IMR-90 (cell line): ENCODE data around the gene SFXN2. TPM values are rescaled to one million over a fixed set of nuclear protein-coding genes. Genes with fewer than 3 reads are reported as not detected.

Source experiments
- ATAC-seq: fragments of 200-7000 bp; cut with Tn5 transposase; 2 replicates; pipeline ENCODE4 v1.9.1; 2020; ENCODE audit warnings: low read depth, mild to moderate bottlenecking, moderate library complexity
- BruUV-seq: library from RNA; stranded (reverse); fragments of 400-500 nt; replicated peaks from 2 replicates; lab custom pipeline; 2021; lab: Mats Ljungman, UMichigan
- CTCF ChIA-PET: fragments of 300-600 bp; formaldehyde crosslinking; extraction: SDS; loops from one replicate; lab custom pipeline; 2021; ENCODE audit warnings: antibody characterized with exemption; lab: Yijun Ruan, JAX
- POLR2A ChIA-PET: fragments of 300-600 bp; sonication (Branson Sonifier 250); formaldehyde crosslinking; loops from one replicate; lab custom pipeline; 2022; ENCODE audit warnings: antibody characterized with exemption; ENCODE audit not compliant: unreplicated experiment; lab: Charles Lee
- DNase-seq: peaks from one replicate; pipeline ENCODE4 v3.0.0; 2013
- H2AFZ ChIP-seq: replicated peaks from 2 replicates; pipeline ENCODE3; 2013; ENCODE audit warnings: low read length, mild to moderate bottlenecking; ENCODE audit not compliant: poor library complexity
- H2AK5ac ChIP-seq: 2 replicates; pipeline ENCODE4 v1.6.1; 2013; ENCODE audit warnings: low read depth, low read length, inconsistent platforms
- H2AK9ac ChIP-seq: replicated peaks from 2 replicates; pipeline ENCODE3; 2013; ENCODE audit warnings: mild to moderate bottlenecking, low read depth, low read length, moderate library complexity; ENCODE audit not compliant: poor library complexity
- H2BK120ac ChIP-seq: 2 replicates; pipeline ENCODE4 v1.6.1; 2013; ENCODE audit warnings: low read depth, low read length, inconsistent platforms
- H2BK15ac ChIP-seq: 3 replicates; pipeline ENCODE4 v1.6.1; 2013; ENCODE audit warnings: low read depth, low read length, inconsistent platforms
- H2BK20ac ChIP-seq: 2 replicates; pipeline ENCODE4 v1.6.1; 2013; ENCODE audit warnings: low read depth, mild to moderate bottlenecking, inconsistent platforms, low read length, moderate library complexity
- H2BK5ac ChIP-seq: 2 replicates; pipeline ENCODE4 v1.6.1; 2013; ENCODE audit warnings: mild to moderate bottlenecking, low read depth, low read length, inconsistent platforms; ENCODE audit not compliant: poor library complexity, severe bottlenecking
- H3K14ac ChIP-seq: replicated peaks from 2 replicates; pipeline ENCODE4 v1.6.1; 2013; ENCODE audit warnings: low read depth, low read length, inconsistent platforms
- H3K18ac ChIP-seq: 2 replicates; pipeline ENCODE4 v1.6.1; 2013; ENCODE audit warnings: low read depth, low read length, control low read depth
- H3K23ac ChIP-seq: 2 replicates; pipeline ENCODE4 v1.6.1; 2013; ENCODE audit warnings: low read depth, low read length, inconsistent platforms
- H3K27ac ChIP-seq: 2 replicates; pipeline ENCODE4 v1.5.1; 2013; ENCODE audit warnings: mild to moderate bottlenecking, control low read depth, low read length; ENCODE audit not compliant: insufficient read depth
- H3K27me3 ChIP-seq: 2 replicates; pipeline ENCODE4 v1.6.1; 2013; ENCODE audit warnings: low read length; ENCODE audit not compliant: control insufficient read depth, insufficient read depth
- H3K36me3 ChIP-seq: 2 replicates; pipeline ENCODE4 v1.6.1; 2013; ENCODE audit warnings: low read length, mixed read lengths; ENCODE audit not compliant: control insufficient read depth, insufficient read depth
- H3K4ac ChIP-seq: 2 replicates; pipeline ENCODE4 v1.6.1; 2013; ENCODE audit warnings: low read depth, low read length, inconsistent platforms
- H3K4me1 ChIP-seq: 2 replicates; pipeline ENCODE4 v1.6.1; 2013; ENCODE audit warnings: low read length, mixed read lengths; ENCODE audit not compliant: control insufficient read depth, insufficient read depth
- H3K4me2 ChIP-seq: 2 replicates; pipeline ENCODE4 v1.6.1; 2013; ENCODE audit warnings: low read depth, mild to moderate bottlenecking, control low read depth, low read length, moderate library complexity
- H3K4me3 ChIP-seq: 2 replicates; pipeline ENCODE4 v1.5.1; 2013; ENCODE audit warnings: low read depth, mild to moderate bottlenecking, control low read depth, low read length, moderate library complexity; ENCODE audit not compliant: insufficient read depth
- H3K56ac ChIP-seq: 2 replicates; pipeline ENCODE4 v1.6.1; 2013; ENCODE audit warnings: low read length, inconsistent platforms; ENCODE audit not compliant: insufficient read depth; ENCODE audit errors: extremely low read depth
- H3K79me1 ChIP-seq, 2 experiments: 2 replicates each; pipeline ENCODE4 v1.6.1; 2013; ENCODE audit warnings: low read length in 2 of 2, inconsistent platforms in 1 of 2, low read depth in 1 of 2
- H3K9ac ChIP-seq: 2 replicates; pipeline ENCODE4 v1.6.1; 2013; ENCODE audit warnings: low read depth, low read length, control low read depth
- H3K9me1 ChIP-seq: 2 replicates; pipeline ENCODE4 v1.6.1; 2013; ENCODE audit warnings: low read length, inconsistent platforms; ENCODE audit not compliant: insufficient read depth
- H3K9me3 ChIP-seq: 2 replicates; pipeline ENCODE4 v1.6.1; 2013; ENCODE audit warnings: low read length; ENCODE audit not compliant: control insufficient read depth, insufficient read depth
- H4K20me1 ChIP-seq: 2 replicates; pipeline ENCODE4 v1.6.1; 2013; ENCODE audit warnings: low read length, inconsistent platforms; ENCODE audit not compliant: insufficient read depth
- H4K5ac ChIP-seq: 2 replicates; pipeline ENCODE4 v1.6.1; 2013; ENCODE audit warnings: mild to moderate bottlenecking, low read depth, low read length, control low read depth
- H4K8ac ChIP-seq, 2 experiments: 2 replicates each; pipeline ENCODE4 v1.6.1; 2013; ENCODE audit warnings: low read depth in 2 of 2, low read length in 2 of 2, control low read depth in 1 of 2, inconsistent platforms in 1 of 2
- H4K91ac ChIP-seq: 2 replicates; pipeline ENCODE4 v1.6.1; 2013; ENCODE audit warnings: low read depth, low read length, inconsistent platforms; ENCODE audit not compliant: insufficient read depth
- CEBPB ChIP-seq: IDR thresholded peaks from 2 replicates; pipeline ENCODE4 v1.6.1; 2012; ENCODE audit warnings: low read depth, low read length, improper control_type of control experiment
- FOS ChIP-seq: fragments of 150-350 bp; IDR thresholded peaks from 2 replicates; pipeline ENCODE4 v1.6.1; 2016; ENCODE audit warnings: low read depth, low read length
- MAFK ChIP-seq: IDR thresholded peaks from 2 replicates; pipeline ENCODE4 v1.6.1; 2012; ENCODE audit warnings: low read depth, low read length, improper control_type of control experiment
- MXI1 ChIP-seq: IDR thresholded peaks from 2 replicates; pipeline ENCODE4 v1.6.1; 2012; ENCODE audit warnings: low read depth, mild to moderate bottlenecking, low read length, moderate library complexity, borderline replicate concordance
- NFE2L2 ChIP-seq: fragments of 150-350 bp; IDR thresholded peaks from 2 replicates; pipeline ENCODE4 v1.6.1; 2016; ENCODE audit warnings: low read depth, mild to moderate bottlenecking, low read length
- POLR2A ChIP-seq: IDR thresholded peaks from 2 replicates; pipeline ENCODE4 v1.6.1; 2012; ENCODE audit warnings: mild to moderate bottlenecking, low read depth, low read length
- RCOR1 ChIP-seq: IDR thresholded peaks from 2 replicates; pipeline ENCODE4 v1.6.1; 2012; ENCODE audit warnings: mild to moderate bottlenecking, low read length, improper control_type of control experiment; ENCODE audit not compliant: insufficient replicate concordance
- WGBS, 2 experiments: methylation state at CpG; one replicate each; pipeline versions ENCODE4 v1.1.5 to v1.1.7; 2013; ENCODE audit warnings: missing lambda C conversion rate in 2 of 2; ENCODE audit not compliant: insufficient read length in 1 of 2; ENCODE audit errors: extremely low coverage in 2 of 2; 5-methylcytosine and 5-hydroxymethylcytosine counted together
- dilution Hi-C: fragments of 300-500 bp; cut with HindIII; formaldehyde crosslinking; loops from one replicate; pipeline ENCODE4 v1.14.3; 2018; ENCODE audit warnings: low sequenced_read_pairs; ENCODE audit not compliant: unreplicated experiment
- in situ Hi-C: fragments of 300-500 bp; cut with MboI; formaldehyde crosslinking; loops from 3 replicates; pipeline ENCODE4 v1.14.3; 2019; ENCODE audit warnings: low sequenced_read_pairs, inconsistent platforms, mixed read lengths
- intact Hi-C: fragments of 100-400 bp; cut with micrococcal nuclease; formaldehyde crosslinking; loops from 2 replicates; pipeline ENCODE4 v1.10.0; 2022
- polyA plus RNA-seq, 3 experiments: library from polyadenylated mRNA; depleted of rRNA; stranded (reverse); fragments of >200 nt; gene quantifications; 2 replicates each; pipeline ENCODE4 v1.2.3, GENCODE V29; 2012; ENCODE audit warnings: low replicate concordance in 1 of 3
- total RNA-seq: library from RNA; depleted of rRNA; stranded (reverse); fragments of >200 nt; gene quantifications from 2 replicates; pipeline ENCODE4 v1.2.3, GENCODE V29; 2012

Gene SFXN2
- total and polyA plus RNA-seq, 2 of the 4 experiments (the other 2 are of a cell fraction) = 6.9 to 11.7 TPM

DNA sequence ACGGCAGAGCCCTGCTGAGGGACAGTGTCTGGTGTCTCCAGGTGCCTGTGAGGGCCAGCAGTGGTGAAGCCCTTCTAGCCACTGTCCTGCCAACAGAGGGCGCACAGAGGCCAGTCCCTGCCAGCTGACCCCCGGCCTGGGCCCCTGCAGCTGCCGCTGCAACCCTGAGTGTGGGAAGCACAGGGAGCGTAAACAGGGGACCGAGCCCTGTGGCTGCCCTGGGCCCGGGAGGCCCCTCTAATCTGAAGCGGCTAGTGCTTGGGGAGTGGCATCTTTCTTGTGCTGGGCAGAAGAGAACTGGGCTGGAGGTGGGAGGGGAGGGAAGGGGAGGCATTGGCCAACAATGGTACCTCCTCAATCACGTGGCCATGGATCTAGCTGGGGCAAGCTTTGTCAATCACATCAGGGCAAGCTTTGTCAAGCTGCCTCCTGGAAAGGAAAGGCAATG, 35.6 kb upstream of the SFXN2 start (continued):
- 0 out of 2 replicates have a peak, but pooled peaks have one; percentile 1 for TF ChIP-seq CEBPB

GRCh38 chr10:102679596-102679995, 34.8 kb upstream of the SFXN2 start:
- no peak overlapping the region for H2AK5ac ChIP-seq
- H3K9ac ChIP-seq = no peak overlapping the region
- ChIA-PET POLR2A (no interaction called here), CTCF (interaction anchor here (0.5 to 2.9 kb wide), 8 partner anchors 9 to 51 kb away, joined by 3 to 14 read pairs (median 4); partner anchors contain the start of genes ARL3 and SFXN2)
- H3K4ac ChIP-seq = no peak overlapping the region
- H3K4me3 ChIP-seq = no peak overlapping the region
- no peak overlapping the region for H4K5ac ChIP-seq
- no peaks in the 10 kb centered on the region for H3K27me3 ChIP-seq
- no TSS peak for BruUV-seq
- H4K91ac ChIP-seq = 0 out of 2 replicates have a peak overlapping the region, but pooled peaks have one; percentile 20
- H2AK9ac ChIP-seq = no peak overlapping the region
- intact Hi-C loops (loop anchor here (2.0 kb wide), 1 partner anchor 33 kb away; no protein-coding TSS in a partner anchor), dilution Hi-C loops (no loop called here), in situ Hi-C loops (no loop called here)
- no peak overlapping the region for H2AFZ ChIP-seq
- no peak for ATAC-seq
- peaks cover 9% of the 10 kb centered on the region; the same call in 1 of the 2 replicates for H3K36me3 ChIP-seq
- H3K18ac ChIP-seq = no peak overlapping the region; the same call in 1 of the 2 replicates
- no peak overlapping the region for H2BK20ac ChIP-seq
- H4K20me1 ChIP-seq = no peaks in the 10 kb centered on the region
- H4K8ac ChIP-seq = no peak overlapping the region; a peak in 1 of 4 replicates
- no peak overlapping the region for H3K23ac ChIP-seq
- H3K9me1 ChIP-seq = peaks cover 18% of the 10 kb centered on the region
- no CpG with 5 or more reads among the region's 4 CpGs for WGBS, 2 experiments
- H2BK120ac ChIP-seq = no peak overlapping the region
- no peaks in the 10 kb centered on the region for H3K9me3 ChIP-seq
- H2BK5ac ChIP-seq = no peak overlapping the region
- TF ChIP-seq FOS (no peak), POLR2A (no peak), RCOR1 (no peak), MXI1 (no peak), NFE2L2 (no peak), MAFK (no peak)
- DNase-seq = no peak
- H3K14ac ChIP-seq = no peak overlapping the region
- no peak overlapping the region for H3K56ac ChIP-seq
- H3K27ac ChIP-seq = no peak overlapping the region
- H2BK15ac ChIP-seq = 0 out of 3 replicates have a peak overlapping the region, but pooled peaks have one; percentile 36
- peaks cover 37% of the 10 kb centered on the region for H3K4me1 ChIP-seq
- peaks cover 9 to 34% of the 10 kb centered on the region in 2 experiments; a peak in 3 of 4 replicates for H3K79me1 ChIP-seq
- no peak overlapping the region for H3K4me2 ChIP-seq
